ENCODE results near the gene MRPL12.

Gene MRPL12

DNA sequence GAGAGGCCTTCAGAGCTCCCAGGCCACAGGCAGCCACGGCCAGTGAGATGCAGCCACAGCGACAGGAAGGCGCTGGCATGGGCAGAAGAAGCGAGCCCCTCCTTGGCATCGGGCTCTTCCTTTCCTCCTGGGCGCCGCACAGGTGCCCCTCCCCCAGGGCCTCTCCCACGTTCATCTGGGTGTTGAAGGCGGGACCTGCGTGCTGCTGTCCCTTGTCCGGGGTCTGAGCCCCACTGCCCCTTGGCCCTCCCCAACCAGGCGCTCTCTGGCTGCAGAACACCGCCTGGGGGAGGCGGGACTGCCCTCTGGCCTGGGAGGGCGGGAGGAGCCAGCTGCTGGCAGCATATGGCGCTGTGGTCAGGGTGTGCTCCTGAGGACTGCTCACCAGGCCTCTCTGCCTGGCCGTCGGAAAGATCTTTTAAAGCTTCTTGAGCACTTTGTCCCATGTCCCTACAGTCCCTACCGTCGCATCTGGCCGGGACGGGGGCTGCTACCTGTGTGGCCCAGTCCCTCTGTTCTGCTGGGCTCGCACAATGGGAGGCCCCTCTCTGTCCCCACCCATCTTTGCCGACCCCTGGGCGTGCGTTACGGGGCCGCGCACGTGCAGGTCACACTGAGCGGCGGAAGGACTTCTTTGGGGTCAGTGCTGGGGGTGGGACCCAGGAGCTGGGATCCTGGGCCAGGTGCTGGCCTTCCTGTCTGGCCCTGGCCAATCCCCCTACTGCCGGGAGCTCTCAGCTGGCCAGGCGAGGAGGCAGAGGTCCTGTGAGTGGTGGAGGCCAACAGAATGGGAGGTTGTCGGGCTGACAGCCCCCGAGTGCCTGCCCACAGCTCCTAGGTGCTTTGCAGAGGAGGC, 10.6 kb downstream of the MRPL12 start:
- no peak overlapping the region for H3K4me3 ChIP-seq (ENCODE audit: low read depth, low read length)
- DNase-seq (ENCODE audit: low read depth): no peak

DNA sequence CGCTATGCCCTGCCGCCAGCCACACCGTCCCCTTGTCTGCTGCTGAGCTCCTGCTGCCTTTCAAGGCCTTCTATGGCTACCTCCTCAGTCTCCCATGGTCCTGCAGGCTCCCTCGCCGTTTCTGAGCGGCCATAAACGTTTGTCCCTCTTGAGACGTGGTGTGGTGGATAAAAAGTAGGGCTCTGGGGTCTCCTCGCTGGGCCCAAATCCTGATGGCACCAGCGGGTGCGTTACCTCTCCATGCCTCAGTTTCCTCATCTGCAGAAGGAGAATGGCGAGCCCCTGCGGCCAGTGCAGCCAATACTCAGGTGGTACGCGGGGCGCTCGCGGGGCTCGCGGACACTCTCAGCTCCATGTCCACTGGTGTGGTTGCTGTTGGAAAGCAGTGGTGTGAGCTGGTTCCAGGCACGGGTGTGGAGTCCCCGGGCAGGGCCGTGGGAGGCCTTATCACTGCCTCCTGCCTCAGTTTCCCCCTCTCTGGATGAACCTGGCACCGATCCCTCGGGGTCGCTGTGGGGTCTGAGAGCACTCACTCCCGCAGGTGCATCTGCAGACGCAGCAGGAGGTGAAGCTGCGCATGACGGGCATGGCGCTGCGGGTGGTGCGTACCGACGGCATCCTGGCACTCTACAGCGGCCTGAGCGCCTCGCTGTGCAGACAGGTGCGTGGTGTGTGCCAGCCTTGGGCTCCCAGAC, 11.4 kb downstream of the MRPL12 start:
- no peak overlapping the region for H3K4me3 ChIP-seq (ENCODE audit: low read depth, low read length)
- DNase-seq (ENCODE audit: low read depth): no peak

DNA sequence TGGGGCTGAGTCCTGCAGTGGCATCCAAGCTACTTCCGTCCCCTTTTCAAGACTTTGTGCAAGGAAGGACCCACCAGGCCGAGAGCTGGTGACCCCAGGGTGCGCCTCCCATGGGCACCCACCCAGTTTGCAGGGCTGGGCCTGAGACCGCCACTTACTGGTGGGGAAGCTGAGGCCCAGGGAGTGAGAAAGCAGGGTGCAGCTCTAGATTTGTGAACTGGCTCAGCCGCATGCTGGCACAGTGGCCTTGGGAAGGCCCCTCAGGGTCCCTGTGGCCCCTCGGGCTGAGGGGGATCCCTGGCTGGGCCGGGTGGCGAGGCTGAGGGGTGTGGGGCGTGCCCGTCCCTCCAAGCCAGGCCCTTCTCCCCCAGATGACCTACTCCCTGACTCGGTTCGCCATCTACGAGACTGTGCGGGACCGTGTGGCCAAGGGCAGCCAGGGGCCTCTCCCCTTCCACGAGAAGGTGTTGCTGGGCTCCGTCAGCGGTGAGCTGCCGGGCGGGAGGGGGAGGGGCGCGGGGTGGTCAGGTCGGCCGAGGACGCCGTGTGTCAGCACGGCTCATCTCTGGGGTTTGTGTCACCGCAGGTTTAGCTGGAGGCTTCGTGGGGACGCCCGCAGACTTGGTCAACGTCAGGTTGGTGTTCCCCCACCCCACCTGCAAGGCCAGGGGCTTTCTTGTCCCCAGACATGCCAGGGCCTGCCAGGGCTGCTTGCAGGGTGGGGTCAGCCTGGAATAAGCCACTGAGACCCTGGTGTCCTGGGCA, 12.1 kb downstream of the MRPL12 start:
- no peak overlapping the region for H3K4me3 ChIP-seq (ENCODE audit: low read depth, low read length)
- no peak for DNase-seq (ENCODE audit: low read depth)

DNA sequence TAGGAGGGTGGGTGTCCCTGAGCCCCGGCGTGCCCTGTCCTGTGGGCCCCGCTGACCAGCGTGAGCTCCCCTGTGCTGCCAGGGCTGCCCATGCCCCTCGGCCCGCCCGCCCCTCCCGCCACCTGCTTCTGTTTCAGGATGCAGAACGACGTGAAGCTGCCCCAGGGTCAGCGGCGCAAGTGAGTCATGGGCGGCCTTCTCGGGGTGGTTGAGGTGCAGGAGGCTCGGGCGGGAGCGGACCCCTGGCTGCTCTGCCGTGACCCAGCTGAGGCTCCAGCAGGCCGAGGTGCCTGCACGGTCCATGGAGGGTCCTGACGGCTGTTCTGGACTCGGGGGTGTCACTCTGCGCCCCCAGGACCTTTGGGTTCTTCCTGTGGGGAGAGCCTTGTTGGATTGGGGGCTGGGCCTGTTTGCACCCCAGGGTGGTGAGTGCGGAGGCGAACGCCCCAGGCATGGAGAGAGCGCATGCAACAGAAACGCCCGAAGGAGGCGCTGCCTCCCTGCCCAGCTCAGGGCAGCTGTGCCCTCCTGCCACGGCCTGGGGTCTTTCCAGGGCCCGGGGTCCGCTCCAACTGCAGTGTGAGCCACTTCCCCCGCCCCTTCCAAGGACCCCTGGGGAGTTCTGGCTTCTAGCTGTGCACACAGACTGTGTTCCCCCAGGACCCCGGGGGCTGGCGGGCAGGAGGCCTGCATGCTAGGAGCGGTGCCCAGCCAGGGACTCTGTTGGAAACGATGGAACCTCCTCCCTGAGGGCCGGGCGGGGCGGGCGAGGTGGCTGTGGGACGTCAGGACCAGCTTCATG, 12.9 kb downstream of the MRPL12 start:
- H3K4me3 ChIP-seq (ENCODE audit: low read depth, low read length): no peak overlapping the region

DNA sequence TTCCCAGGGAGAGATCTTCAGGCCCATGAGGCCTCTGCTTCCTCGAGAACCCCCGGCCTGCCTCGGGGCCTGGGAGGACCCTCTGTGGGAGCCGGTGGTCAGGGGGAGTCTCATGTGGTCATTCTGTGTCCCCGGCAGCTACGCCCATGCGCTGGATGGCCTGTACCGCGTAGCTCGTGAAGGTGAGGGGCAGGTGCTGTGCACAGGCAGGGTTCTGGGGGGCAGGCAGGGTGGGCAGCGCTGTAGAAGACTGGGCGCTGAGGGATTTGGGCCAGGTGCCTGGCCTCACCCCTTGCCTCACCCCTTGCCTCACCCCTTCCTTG, 13.5 kb downstream of the MRPL12 start:
- H3K4me3 ChIP-seq (ENCODE audit: low read depth, low read length): no peak overlapping the region
- DNase-seq (ENCODE audit: low read depth): no peak

More for the DNA sequence above, 12.9 kb downstream of the MRPL12 start:
- DNase-seq (ENCODE audit: low read depth): no peak

- H3K4me3 ChIP-seq (ENCODE audit: low read depth, low read length): no peak overlapping the region
- no peak for DNase-seq (ENCODE audit: low read depth)
Measured at GRCh38 chr17:81717049-81717765, 14.0 kb downstream of the MRPL12 start.

DNA sequence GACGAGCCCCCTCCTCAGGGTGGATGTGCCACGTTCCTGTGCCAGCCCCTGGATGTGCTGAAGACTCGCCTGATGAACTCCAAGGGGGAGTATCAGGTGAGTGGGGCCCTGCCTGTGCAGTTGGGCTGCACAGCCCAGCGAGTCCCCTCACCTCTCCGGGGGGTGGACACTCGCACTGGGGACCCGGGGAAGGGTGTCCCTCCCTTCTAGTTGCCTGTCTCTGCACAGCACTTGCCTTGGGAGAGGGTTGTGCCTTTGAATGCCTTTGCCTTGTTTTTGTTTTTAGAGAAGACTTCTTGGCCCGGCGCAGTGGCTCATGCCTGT, 14.6 kb downstream of the MRPL12 start:
- DNase-seq (ENCODE audit: low read depth): no peak
- H3K4me3 ChIP-seq (ENCODE audit: low read depth, low read length): no peak overlapping the region

GRCh38 chr17:81719410-81720266, 16.5 kb downstream of the MRPL12 start:
- DNase-seq (ENCODE audit: low read depth): no peak
- H3K4me3 ChIP-seq (ENCODE audit: low read depth, low read length): no peak overlapping the region

GRCh38 chr17:81720267-81721071, 17.3 kb downstream of the MRPL12 start:
- H3K4me3 ChIP-seq (ENCODE audit: low read depth, low read length): no peak overlapping the region
- no peak for DNase-seq (ENCODE audit: low read depth)

- no peak overlapping the region for H3K4me3 ChIP-seq (ENCODE audit: low read depth, low read length)
- DNase-seq (ENCODE audit: low read depth): no peak
Measured at GRCh38 chr17:81722184-81723120, 19.3 kb downstream of the MRPL12 start.

DNA sequence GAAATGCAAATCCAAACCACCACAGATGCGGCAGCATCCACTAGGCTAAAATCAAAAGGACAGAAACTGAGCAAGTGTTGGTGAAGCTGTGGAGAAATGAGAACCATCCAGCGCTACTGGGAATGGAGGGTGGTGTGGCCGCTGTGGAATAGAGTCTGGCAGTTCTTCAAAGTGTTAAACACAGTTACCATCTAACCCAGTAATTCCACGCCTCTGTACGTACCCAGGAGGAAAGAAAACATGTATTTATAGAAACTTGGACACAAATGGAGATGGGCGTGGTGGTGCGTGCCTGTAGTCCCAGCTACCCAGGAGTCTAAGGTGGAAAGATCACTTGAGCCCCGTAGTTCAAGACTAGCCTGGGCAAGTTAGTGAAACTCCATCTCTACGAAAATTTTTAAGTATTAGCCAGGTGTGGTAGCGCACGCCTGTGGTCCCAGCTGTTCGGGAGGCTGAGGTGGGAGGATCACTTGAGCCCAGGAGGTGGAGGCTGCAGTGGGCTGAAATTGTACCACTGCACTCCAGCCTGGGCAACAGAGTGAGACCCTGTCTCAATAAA, 20.6 kb downstream of the MRPL12 start:
- no peak overlapping the region for H3K4me3 ChIP-seq (ENCODE audit: low read depth, low read length)
- DNase-seq (ENCODE audit: low read depth): no peak

DNA sequence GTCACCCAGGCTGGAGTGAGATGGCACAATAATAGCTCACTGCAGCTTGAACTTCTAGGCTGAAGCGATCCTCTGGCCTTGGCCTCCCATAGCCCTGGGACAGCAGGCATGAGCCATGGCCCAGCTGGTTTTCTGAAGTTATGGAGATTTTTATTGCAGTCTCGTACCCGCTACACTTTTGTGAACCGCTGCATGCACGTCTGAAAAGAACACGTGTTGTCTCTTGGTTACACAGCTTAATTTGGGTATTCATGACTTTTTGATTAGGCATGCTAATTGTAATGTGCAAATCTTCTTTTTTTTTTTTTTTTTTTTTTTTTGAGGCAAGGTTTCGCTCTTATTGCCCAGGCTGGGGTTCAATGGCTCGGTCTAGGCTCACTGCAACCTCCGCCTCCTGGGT, 22.3 kb downstream of the MRPL12 start:
- H3K4me3 ChIP-seq (ENCODE audit: low read depth, low read length): no peak overlapping the region

DNA sequence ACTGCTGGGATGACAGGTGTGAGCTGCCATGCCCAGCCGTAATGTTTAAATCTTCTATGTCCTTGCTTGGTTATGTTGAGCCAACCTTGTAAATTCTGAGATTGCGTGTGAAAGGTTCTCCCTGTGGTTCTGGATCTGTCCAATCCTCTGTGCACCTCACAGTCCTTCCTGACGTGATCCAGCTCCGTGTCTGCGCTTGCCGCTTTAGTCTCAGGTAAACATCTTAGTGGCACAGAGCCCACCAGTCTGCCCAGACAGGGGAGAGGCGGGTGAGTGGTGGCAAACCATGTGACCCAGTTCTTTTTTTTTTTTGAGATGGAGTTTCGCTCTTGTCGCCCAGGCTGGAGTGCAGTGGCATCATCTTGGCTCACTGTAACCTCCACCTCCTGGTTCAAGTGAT, 22.8 kb downstream of the MRPL12 start:
- no peak for DNase-seq (ENCODE audit: low read depth)
- H3K4me3 ChIP-seq (ENCODE audit: low read depth, low read length): no peak overlapping the region

More for the DNA sequence above, 22.3 kb downstream of the MRPL12 start:
- DNase-seq (ENCODE audit: low read depth): no peak

DNA sequence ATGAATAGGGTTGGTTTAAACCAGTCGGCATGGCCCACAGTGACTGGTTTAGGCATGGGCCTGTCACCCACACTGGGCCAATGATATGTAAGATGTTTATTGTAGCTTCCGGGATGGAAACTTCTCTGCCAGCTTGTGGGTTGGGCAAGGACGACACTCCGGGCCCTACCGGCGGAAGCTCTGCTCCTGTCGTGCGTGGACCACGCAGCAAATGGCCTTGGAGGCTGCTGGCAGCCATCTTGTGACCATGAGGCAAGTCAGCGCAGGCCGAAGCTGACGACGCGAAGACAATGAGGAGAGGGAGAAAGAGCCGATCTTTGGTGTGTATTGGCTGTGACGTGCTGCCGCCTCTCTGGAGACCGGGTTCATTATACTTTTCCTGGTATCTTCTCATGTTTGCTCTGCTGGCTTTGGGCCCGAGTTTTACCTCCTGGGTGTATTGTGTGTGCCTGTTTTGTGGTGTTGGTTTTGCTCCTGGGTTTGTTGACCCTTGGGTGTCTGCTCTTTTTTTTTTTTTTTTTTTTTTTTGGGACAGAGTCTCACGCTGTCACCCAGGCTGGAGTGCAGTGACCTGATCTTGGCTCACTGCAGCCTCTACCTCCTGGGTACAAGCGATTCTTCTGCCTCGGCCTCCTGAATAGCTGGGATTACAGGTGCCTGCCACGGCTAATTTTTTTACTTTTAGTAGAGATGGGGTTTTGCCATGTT, 24.3 kb downstream of the MRPL12 start:
- H3K4me3 ChIP-seq (ENCODE audit: low read depth, low read length): no peak overlapping the region
- DNase-seq (ENCODE audit: low read depth): no peak

GRCh38 chr17:81733507-81734404, 30.6 kb downstream of the MRPL12 start:
- H3K4me3 ChIP-seq (ENCODE audit: low read depth, low read length): no peak overlapping the region
- no peak for DNase-seq (ENCODE audit: low read depth)
